Fibroblast of villous mesenchyme (primary cell): ENCODE results near the gene FTO. TPM values are rescaled to one million over a fixed set of nuclear protein-coding genes. Genes with fewer than 3 reads are reported as not detected.

ENCODE experiments used
- DNase-seq: peaks from one replicate; pipeline ENCODE4 v3.0.0-alpha.2; 2010; ENCODE audit warnings: low read depth
- H3K4me3 ChIP-seq: 2 replicates; pipeline ENCODE4 v1.5.1; 2011; ENCODE audit warnings: low read depth, mild to moderate bottlenecking, low read length
- small RNA-seq: library from RNA; depleted of rRNA; stranded (forward); fragments of <200 nt; gene quantifications from one replicate; pipeline ENCODE3, GENCODE V24; 2012
- total RNA-seq: library from RNA; depleted of rRNA; stranded (reverse); fragments of >200 nt; gene quantifications from 2 replicates; pipeline ENCODE4 v1.2.3, GENCODE V29; 2012
- TF ChIP-seq, protein P1 (sequence below): IDR thresholded peaks from 2 replicates; pipeline ENCODE4 v1.5.1; 2012; ENCODE audit warnings: low read depth, mild to moderate bottlenecking, low read length; ENCODE audit not compliant: insufficient read depth

FTO gene
- total RNA-seq, 1 donor = 157 TPM

DNA sequence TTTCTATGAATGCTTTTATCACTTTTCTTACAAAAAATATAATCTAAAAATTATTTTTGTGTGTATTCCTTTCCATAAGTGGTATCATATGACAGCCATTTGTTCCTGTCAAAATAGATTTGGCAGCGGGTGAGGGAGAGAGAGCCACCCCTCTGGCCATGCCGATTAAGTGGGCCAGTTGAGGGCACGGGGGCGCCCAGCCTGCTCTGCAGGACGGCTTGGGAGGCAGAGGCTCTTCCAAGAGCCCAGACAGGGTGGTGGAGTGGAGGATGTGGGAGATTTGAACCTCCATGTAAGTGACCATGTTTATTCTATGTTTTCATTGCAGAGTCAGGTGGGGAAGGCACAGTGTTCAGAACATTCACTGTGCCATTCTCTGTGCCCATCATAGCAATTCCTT is 493.8 kb downstream of the FTO start:
- H3K4me3 ChIP-seq = no peak overlapping the region
- no peak for DNase-seq
- TF ChIP-seq, protein P1, sequence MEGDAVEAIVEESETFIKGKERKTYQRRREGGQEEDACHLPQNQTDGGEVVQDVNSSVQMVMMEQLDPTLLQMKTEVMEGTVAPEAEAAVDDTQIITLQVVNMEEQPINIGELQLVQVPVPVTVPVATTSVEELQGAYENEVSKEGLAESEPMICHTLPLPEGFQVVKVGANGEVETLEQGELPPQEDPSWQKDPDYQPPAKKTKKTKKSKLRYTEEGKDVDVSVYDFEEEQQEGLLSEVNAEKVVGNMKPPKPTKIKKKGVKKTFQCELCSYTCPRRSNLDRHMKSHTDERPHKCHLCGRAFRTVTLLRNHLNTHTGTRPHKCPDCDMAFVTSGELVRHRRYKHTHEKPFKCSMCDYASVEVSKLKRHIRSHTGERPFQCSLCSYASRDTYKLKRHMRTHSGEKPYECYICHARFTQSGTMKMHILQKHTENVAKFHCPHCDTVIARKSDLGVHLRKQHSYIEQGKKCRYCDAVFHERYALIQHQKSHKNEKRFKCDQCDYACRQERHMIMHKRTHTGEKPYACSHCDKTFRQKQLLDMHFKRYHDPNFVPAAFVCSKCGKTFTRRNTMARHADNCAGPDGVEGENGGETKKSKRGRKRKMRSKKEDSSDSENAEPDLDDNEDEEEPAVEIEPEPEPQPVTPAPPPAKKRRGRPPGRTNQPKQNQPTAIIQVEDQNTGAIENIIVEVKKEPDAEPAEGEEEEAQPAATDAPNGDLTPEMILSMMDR = no peak

DNA sequence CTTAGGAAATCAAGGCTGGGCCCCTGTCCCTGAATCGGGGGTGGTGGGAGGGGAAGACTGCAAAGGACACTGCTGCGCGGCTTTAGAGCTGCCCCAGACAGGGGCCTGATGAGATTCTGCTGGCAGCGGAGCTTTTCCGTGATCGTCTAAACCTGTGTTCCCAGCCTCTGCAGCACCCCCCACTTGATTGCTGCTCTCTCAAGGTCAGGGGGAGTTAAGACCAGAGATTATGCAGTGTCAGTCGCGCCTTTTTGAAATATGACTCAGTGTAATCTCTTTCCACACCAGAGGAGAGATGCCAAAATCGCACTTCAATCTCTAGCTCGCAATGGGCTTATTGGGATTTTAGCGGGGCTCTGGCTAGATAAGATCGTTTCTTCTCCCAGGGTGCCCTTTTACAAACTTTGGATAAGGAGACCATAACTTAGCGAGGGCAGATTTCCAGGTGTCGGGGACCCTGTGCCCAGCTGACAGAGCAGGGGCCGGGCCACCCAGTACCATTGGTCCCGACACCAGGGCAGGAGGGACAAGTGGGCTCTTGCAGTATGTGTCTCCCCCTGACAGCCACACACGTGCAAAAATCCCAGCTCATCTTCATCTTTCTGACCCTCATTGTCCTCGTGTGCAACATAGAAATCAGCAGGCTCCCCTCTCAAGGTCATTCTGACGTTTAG is 495.7 kb downstream of the FTO start:
- H3K4me3 ChIP-seq = no peak overlapping the region
- DNase-seq = peak; percentile 20
- TF ChIP-seq, protein P1 = no peak

DNA sequence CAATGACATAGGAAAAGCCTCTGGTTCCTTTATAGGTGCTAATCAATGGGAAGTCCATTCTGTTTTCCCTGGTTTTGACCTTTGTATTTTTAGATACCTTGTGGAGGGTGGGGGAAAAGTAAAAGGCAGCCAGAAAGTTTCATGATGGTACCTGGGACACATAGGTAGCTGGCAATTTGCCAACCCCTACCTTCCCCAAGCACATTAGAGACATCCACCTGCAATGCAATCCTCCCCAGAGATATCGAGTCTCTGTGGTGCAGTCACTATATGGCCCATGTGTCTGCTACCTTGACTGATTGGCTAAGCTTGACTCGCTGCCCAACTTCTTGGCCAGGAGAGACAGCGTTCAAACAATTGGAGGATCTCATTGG is 496.2 kb downstream of the FTO start:
- TF ChIP-seq, protein P1 = no peak
- H3K4me3 ChIP-seq = no peak overlapping the region
- no peak for DNase-seq

DNA sequence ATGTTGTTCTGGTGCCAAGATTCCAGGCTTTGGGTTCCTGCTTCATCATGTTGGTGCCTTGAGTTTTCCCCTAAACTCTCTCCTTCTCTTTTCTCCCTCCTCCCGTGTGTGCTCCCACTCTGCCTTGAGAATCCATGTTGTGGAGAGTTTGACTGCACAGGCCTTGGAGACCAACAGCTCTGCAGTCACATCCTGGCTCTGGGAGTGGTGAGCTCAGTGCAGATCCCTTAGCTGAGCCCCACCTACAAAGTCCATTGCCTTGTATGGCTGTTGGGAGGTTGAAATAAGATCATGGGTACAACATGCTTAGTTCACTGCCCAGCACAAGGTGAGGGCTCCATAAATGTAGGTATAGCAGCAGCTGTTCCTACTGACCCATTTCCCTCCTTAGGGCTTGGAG is 496.8 kb downstream of the FTO start:
- TF ChIP-seq, protein P1 = no peak
- no peak overlapping the region for H3K4me3 ChIP-seq
- no peak for DNase-seq

DNA sequence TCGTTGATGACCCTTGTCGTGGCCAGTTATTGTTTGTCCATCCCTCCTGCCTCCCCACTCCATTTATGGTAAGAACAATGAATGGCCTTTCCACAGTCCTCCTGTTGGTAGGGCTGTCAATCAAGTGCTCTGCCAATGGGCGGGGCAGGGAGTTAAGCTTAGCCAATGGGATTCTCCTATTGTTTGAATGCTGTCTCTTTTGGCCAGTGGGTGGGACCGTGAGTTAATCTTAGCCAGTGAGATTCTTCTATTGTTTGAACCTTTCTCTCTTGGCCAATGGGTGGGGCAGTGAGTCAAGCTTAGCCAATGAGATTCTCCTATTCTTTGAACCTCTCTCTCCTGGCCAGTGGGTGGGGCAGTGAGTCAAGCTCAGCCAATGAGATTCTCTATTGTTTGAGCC is 497.2 kb downstream of the FTO start:
- TF ChIP-seq, protein P1 = no peak

More for the DNA sequence above, 497.2 kb downstream of the FTO start:
- H3K4me3 ChIP-seq = no peak overlapping the region
- DNase-seq = no peak

Small RNAs within 50 kb of the gene (small RNA-seq; reads per million reads assigned to genes)
- not detected for gene AC007347.2

Other genes with a start within 250 kb of the FTO start
- 18.6 and 20.0 TPM in 2 replicates for gene AKTIP, start 200.9 kb upstream of the FTO start, total RNA-seq
- 12.6 and 22.0 TPM in 2 replicates for gene RPGRIP1L, start 297 bp upstream of the FTO start, total RNA-seq